HEK293 (cell line): ENCODE results near the gene CCDC86.

Experiments used
- PRDM1 ChIP-seq: fragments of 450-650 bp; formaldehyde crosslinking; IDR thresholded peaks from 2 replicates; pipeline ENCODE4; 2016; ENCODE audit warnings: missing biosample characterization, missing genetic modification characterization
- REPIN1 ChIP-seq: fragments of 450-650 bp; formaldehyde crosslinking; IDR thresholded peaks from 2 replicates; pipeline ENCODE4 v1.5.1; 2017; ENCODE audit warnings: missing biosample characterization, missing genetic modification characterization, low read depth
- ZBTB17 ChIP-seq: fragments of 450-650 bp; formaldehyde crosslinking; IDR thresholded peaks from 2 replicates; pipeline ENCODE4 v1.5.1; 2016; ENCODE audit warnings: missing biosample characterization, missing genetic modification characterization
- ZBTB21 ChIP-seq: fragments of 450-650 bp; formaldehyde crosslinking; IDR thresholded peaks from 2 replicates; pipeline ENCODE4 v1.5.1; 2017; ENCODE audit warnings: missing biosample characterization, missing genetic modification characterization
- ZIC2 ChIP-seq: fragments of 450-650 bp; formaldehyde crosslinking; IDR thresholded peaks from 2 replicates; pipeline ENCODE4 v1.5.1; 2016; ENCODE audit warnings: missing biosample characterization, missing genetic modification characterization
- ZNF112 ChIP-seq: fragments of 450-650 bp; formaldehyde crosslinking; IDR thresholded peaks from 2 replicates; pipeline ENCODE4 v1.5.0; 2017; ENCODE audit warnings: missing biosample characterization, missing genetic modification characterization
- ZNF121 ChIP-seq: fragments of 450-650 bp; formaldehyde crosslinking; IDR thresholded peaks from 2 replicates; pipeline ENCODE4 v1.5.1; 2016; ENCODE audit warnings: missing biosample characterization, missing genetic modification characterization
- ZNF341 ChIP-seq: fragments of 450-650 bp; formaldehyde crosslinking; IDR thresholded peaks from 2 replicates; pipeline ENCODE4; 2016; ENCODE audit warnings: low read depth, missing biosample characterization, missing genetic modification characterization
- ZNF48 ChIP-seq: fragments of 450-650 bp; formaldehyde crosslinking; IDR thresholded peaks from 2 replicates; pipeline ENCODE4 v1.5.1; 2016; ENCODE audit warnings: missing biosample characterization, missing genetic modification characterization
- TF ChIP-seq, protein P1 (sequence below): fragments of 450-650 bp; formaldehyde crosslinking; IDR thresholded peaks from 2 replicates; pipeline ENCODE4 v1.5.1; 2016; ENCODE audit warnings: missing biosample characterization, missing genetic modification characterization
- TF ChIP-seq, protein P2 (sequence below): IDR thresholded peaks from 2 replicates; pipeline ENCODE4 v1.6.1; 2011; ENCODE audit warnings: mild to moderate bottlenecking, low read depth, low read length, borderline replicate concordance
- TF ChIP-seq, protein P3 (sequence below): fragments of 450-650 bp; formaldehyde crosslinking; IDR thresholded peaks from 2 replicates; pipeline ENCODE4 v1.5.1; 2016; ENCODE audit warnings: missing biosample characterization, missing genetic modification characterization, low read depth
- TF ChIP-seq, protein P4 (sequence below): fragments of 450-650 bp; formaldehyde crosslinking; IDR thresholded peaks from 2 replicates; pipeline ENCODE4 v1.5.1; 2016; ENCODE audit warnings: missing biosample characterization, missing genetic modification characterization
- TF ChIP-seq, protein P5 (sequence below): fragments of 450-650 bp; formaldehyde crosslinking; IDR thresholded peaks from 2 replicates; pipeline ENCODE4 v1.5.1; 2017; ENCODE audit warnings: missing biosample characterization, mild to moderate bottlenecking, missing genetic modification characterization, moderate library complexity

DNA sequence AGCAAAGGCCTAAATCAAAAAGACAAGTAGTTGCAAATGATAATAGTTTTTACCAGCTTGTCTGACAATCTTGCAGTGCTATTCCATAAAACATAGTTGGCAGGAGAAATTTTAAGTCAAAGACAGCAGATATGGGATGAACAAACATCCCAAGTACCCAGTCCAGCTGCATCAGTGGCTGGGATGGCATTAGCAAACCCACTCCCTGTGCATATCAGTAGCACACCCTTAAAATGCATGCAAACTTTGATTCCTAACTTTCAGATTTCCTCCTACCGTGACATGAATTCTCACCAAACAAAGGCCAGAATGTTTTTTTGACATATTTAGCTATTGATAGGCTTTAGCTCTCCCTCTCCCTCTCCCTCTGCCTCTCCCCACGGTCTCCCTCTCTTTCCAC lies 27.8 kb upstream of the CCDC86 start:
- TF ChIP-seq ZBTB21 (tag by site-specific recombination) (no peak), PRDM1 (tag by site-specific recombination) (no peak), ZBTB17 (tag by site-specific recombination) (no peak), ZNF48 (no peak), ZNF341 (no peak), ZNF121 (no peak), ZNF112 (no peak), REPIN1 (tag by site-specific recombination) (no peak), ZIC2 (tag by site-specific recombination) (no peak)
- TF ChIP-seq, protein P1, sequence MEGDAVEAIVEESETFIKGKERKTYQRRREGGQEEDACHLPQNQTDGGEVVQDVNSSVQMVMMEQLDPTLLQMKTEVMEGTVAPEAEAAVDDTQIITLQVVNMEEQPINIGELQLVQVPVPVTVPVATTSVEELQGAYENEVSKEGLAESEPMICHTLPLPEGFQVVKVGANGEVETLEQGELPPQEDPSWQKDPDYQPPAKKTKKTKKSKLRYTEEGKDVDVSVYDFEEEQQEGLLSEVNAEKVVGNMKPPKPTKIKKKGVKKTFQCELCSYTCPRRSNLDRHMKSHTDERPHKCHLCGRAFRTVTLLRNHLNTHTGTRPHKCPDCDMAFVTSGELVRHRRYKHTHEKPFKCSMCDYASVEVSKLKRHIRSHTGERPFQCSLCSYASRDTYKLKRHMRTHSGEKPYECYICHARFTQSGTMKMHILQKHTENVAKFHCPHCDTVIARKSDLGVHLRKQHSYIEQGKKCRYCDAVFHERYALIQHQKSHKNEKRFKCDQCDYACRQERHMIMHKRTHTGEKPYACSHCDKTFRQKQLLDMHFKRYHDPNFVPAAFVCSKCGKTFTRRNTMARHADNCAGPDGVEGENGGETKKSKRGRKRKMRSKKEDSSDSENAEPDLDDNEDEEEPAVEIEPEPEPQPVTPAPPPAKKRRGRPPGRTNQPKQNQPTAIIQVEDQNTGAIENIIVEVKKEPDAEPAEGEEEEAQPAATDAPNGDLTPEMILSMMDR (tag by site-specific recombination), result no peak
- TF ChIP-seq, protein P2, sequence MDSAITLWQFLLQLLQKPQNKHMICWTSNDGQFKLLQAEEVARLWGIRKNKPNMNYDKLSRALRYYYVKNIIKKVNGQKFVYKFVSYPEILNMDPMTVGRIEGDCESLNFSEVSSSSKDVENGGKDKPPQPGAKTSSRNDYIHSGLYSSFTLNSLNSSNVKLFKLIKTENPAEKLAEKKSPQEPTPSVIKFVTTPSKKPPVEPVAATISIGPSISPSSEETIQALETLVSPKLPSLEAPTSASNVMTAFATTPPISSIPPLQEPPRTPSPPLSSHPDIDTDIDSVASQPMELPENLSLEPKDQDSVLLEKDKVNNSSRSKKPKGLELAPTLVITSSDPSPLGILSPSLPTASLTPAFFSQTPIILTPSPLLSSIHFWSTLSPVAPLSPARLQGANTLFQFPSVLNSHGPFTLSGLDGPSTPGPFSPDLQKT, result no peak
- TF ChIP-seq, protein P3, sequence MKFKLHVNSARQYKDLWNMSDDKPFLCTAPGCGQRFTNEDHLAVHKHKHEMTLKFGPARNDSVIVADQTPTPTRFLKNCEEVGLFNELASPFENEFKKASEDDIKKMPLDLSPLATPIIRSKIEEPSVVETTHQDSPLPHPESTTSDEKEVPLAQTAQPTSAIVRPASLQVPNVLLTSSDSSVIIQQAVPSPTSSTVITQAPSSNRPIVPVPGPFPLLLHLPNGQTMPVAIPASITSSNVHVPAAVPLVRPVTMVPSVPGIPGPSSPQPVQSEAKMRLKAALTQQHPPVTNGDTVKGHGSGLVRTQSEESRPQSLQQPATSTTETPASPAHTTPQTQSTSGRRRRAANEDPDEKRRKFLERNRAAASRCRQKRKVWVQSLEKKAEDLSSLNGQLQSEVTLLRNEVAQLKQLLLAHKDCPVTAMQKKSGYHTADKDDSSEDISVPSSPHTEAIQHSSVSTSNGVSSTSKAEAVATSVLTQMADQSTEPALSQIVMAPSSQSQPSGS (tag by site-specific recombination), result no peak
- TF ChIP-seq, protein P4, sequence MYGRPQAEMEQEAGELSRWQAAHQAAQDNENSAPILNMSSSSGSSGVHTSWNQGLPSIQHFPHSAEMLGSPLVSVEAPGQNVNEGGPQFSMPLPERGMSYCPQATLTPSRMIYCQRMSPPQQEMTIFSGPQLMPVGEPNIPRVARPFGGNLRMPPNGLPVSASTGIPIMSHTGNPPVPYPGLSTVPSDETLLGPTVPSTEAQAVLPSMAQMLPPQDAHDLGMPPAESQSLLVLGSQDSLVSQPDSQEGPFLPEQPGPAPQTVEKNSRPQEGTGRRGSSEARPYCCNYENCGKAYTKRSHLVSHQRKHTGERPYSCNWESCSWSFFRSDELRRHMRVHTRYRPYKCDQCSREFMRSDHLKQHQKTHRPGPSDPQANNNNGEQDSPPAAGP (tag by site-specific recombination), result no peak
- TF ChIP-seq, protein P5, sequence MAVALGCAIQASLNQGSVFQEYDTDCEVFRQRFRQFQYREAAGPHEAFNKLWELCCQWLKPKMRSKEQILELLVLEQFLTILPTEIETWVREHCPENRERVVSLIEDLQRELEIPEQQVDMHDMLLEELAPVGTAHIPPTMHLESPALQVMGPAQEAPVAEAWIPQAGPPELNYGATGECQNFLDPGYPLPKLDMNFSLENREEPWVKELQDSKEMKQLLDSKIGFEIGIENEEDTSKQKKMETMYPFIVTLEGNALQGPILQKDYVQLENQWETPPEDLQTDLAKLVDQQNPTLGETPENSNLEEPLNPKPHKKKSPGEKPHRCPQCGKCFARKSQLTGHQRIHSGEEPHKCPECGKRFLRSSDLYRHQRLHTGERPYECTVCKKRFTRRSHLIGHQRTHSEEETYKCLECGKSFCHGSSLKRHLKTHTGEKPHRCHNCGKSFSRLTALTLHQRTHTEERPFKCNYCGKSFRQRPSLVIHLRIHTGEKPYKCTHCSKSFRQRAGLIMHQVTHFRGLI, result no peak
